ENCODE measurements around the gene PRRT1B. TPM values are rescaled to one million over a fixed set of nuclear protein-coding genes. Genes with fewer than 3 reads are reported as not detected.

The PRRT1B gene
- total RNA-seq, 6 donors from 2014 or later = 1.8 to 10.5 (median 8.0) TPM

DNA sequence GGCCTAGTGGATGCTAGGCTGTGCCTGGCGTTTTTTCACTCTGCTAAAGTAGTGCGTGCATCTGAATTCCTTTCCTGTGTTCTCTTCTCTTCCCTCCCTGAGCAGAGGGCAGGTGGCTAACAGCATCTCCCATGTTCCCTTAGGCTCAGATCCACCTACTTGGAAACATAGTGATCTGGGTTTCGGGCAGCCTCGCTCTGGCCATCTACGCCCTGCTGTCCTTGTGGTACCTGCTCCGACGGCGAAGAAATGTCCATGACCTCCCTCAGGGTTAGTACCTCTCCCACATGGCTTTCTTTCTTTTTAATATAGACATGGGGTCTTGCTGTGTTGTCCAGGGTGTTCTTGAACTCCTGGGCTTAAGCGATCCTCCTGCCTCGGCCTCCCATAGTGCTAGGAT lies 24.1 kb upstream of the PRRT1B start:
- TF ChIP-seq, protein P1, sequence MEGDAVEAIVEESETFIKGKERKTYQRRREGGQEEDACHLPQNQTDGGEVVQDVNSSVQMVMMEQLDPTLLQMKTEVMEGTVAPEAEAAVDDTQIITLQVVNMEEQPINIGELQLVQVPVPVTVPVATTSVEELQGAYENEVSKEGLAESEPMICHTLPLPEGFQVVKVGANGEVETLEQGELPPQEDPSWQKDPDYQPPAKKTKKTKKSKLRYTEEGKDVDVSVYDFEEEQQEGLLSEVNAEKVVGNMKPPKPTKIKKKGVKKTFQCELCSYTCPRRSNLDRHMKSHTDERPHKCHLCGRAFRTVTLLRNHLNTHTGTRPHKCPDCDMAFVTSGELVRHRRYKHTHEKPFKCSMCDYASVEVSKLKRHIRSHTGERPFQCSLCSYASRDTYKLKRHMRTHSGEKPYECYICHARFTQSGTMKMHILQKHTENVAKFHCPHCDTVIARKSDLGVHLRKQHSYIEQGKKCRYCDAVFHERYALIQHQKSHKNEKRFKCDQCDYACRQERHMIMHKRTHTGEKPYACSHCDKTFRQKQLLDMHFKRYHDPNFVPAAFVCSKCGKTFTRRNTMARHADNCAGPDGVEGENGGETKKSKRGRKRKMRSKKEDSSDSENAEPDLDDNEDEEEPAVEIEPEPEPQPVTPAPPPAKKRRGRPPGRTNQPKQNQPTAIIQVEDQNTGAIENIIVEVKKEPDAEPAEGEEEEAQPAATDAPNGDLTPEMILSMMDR (IDR thresholded peaks at IDR 0.05) = no peak
- no peak for TF ChIP-seq POLR2AphosphoS5 (IDR thresholded peaks at IDR 0.05)
- no peak for TF ChIP-seq POLR2A (IDR thresholded peaks at IDR 0.05)
- no peak for TF ChIP-seq EP300 (IDR thresholded peaks at IDR 0.05)
- H3K27ac ChIP-seq = no peak overlapping the region
- H3K27me3 ChIP-seq = no peaks in the 10 kb centered on the region
- ATAC-seq (ENCODE audit: low FRiP score in 2 of 2) (no peak), DNase-seq (no peak)
- WGBS, 2 donors = 95% methylated on average over 10 of the region's 10 CpGs
- peaks cover 34 to 97% (median 85%) of the 10 kb centered on the region in 4 donors for H3K36me3 ChIP-seq
- no peaks in the 10 kb centered on the region for H3K9me3 ChIP-seq
- no peak overlapping the region for H3K4me3 ChIP-seq
- H3K4me1 ChIP-seq = no peaks in the 10 kb centered on the region

DNA sequence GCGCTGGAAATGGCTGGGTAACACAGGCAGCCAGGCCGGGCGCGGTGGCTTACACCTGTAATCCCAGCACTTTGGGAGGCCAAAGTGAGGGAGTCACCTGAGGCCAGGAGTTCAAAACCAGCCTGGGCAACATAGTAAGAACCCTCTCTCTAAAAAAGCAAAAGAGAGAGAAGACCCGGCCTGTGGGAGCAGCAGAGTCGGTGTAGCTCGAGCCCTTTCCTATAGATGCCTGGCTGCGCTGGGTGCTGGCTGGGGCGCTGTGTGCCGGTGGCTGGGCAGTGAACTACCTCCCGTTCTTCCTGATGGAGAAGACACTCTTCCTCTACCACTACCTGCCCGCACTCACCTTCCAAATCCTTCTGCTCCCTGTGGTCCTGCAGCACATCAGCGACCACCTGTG lies 23.5 kb upstream of the PRRT1B start:
- H3K36me3 ChIP-seq = peaks cover 39 to 97% (median 85%) of the 10 kb centered on the region in 4 donors
- no peaks in the 10 kb centered on the region for H3K27me3 ChIP-seq
- TF ChIP-seq, protein P1 (IDR thresholded peaks at IDR 0.05) = no peak
- TF ChIP-seq EP300 (IDR thresholded peaks at IDR 0.05) = no peak
- no peak for TF ChIP-seq POLR2A (IDR thresholded peaks at IDR 0.05)
- no peak for TF ChIP-seq POLR2AphosphoS5 (IDR thresholded peaks at IDR 0.05)
- ATAC-seq (ENCODE audit: low FRiP score in 2 of 2) (no peak), DNase-seq (no peak)
- no peaks in the 10 kb centered on the region for H3K4me1 ChIP-seq
- no peaks in the 10 kb centered on the region for H3K9me3 ChIP-seq
- no peak overlapping the region for H3K27ac ChIP-seq
- WGBS, 2 donors = 97 to 100% methylated on average over 13 of the region's 13 CpGs
- H3K4me3 ChIP-seq = no peak overlapping the region

DNA sequence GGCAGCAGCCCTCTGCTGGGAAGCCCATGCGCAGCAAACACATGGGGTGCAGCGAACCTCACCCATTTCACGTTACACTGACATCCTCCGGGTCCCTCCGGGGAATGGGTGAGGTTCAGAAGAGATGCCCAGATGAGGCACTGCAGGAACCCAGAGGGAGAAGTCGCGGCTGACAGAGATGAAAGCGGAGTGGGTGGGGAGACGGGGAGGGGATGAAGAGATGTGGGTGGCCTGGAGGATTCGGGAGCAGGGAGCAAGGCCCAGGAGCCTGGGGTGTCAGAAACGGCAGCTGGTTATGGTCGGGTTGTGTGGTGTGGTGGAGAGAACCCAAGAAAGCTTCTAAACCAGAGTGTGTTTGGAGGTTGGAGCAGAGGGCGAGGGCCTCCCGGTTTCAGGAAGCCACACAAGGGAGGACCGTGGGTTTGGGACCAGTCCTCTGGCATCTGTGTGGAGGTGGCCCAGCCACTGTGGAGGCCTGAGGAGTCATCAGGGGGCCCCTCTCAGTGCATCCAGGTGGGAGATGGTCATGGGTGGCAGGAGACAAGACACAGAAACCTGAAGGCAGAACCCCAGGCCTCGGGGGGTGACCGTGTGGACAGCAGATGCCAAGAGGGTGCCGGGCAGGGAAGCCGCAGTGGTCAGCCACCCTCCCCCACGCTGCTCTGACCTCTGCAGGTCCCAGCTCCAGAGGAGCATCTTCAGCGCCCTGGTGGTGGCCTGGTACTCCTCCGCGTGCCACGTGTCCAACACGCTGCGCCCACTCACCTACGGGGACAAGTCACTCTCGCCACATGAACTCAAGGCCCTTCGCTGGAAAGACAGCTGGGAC lies 22.9 kb upstream of the PRRT1B start:
- DNase-seq (no peak), ATAC-seq (ENCODE audit: low FRiP score in 2 of 2) (no peak)
- Histone ChIP-seq H3K36me3 (peaks cover 39 to 98% (median 87%) of the 10 kb centered on the region in 4 donors), H3K9me3 (no peaks in the 10 kb centered on the region), H3K4me1 (no peaks in the 10 kb centered on the region), H3K27me3 (no peaks in the 10 kb centered on the region), H3K4me3 (no peak overlapping the region), H3K27ac (no peak overlapping the region)
- 94 to 96% methylated on average over 27 to 29 of the region's 29 CpGs for WGBS, 2 donors
- no peak for TF ChIP-seq POLR2AphosphoS5 (IDR thresholded peaks at IDR 0.05)
- no peak for TF ChIP-seq POLR2A (IDR thresholded peaks at IDR 0.05)
- TF ChIP-seq, protein P1 (IDR thresholded peaks at IDR 0.05) = no peak
- no peak for TF ChIP-seq EP300 (IDR thresholded peaks at IDR 0.05)

DNA sequence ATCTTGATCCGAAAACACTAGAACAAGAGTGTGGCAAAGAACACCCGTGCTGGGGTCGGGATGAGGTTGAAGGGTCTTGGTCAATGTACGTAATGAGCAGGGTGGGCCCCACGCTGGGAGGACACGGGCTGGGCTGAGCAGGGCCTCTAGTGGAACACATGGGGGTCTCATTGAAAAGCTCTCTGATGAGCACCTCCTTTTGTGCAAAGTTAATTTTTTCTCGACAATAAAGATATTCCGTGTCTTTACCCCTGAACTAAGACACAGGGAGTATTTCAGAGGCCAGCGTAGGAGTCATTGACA lies 22.3 kb upstream of the PRRT1B start:
- WGBS, 2 donors = 93 to 94% methylated on average over 9 of the region's 9 CpGs
- Histone ChIP-seq H3K27ac (no peak overlapping the region), H3K36me3 (peaks cover 39 to 99% (median 90%) of the 10 kb centered on the region in 4 donors), H3K9me3 (no peaks in the 10 kb centered on the region), H3K4me1 (no peaks in the 10 kb centered on the region), H3K27me3 (no peaks in the 10 kb centered on the region), H3K4me3 (no peak overlapping the region)
- ATAC-seq (ENCODE audit: low FRiP score in 2 of 2) = no peak
- DNase-seq = no peak
- TF ChIP-seq POLR2A (IDR thresholded peaks at IDR 0.05) = no peak
- TF ChIP-seq, protein P1 (IDR thresholded peaks at IDR 0.05) = no peak
- no peak for TF ChIP-seq EP300 (IDR thresholded peaks at IDR 0.05)
- no peak for TF ChIP-seq POLR2AphosphoS5 (IDR thresholded peaks at IDR 0.05)
